ENCODE measurements around the gene KRT78.

- no peak for TF ChIP-seq CTCF (conservative IDR thresholded peaks at IDR 0.05; ENCODE audit: low read depth, low read length)
- no peak for TF ChIP-seq EZH2phosphoT487 (IDR thresholded peaks at IDR 0.05; ENCODE audit: borderline replicate concordance, low read length)
These were observed 14.1 kb downstream of the KRT78 start for GRCh38 chr12:52834727-52835001.
